Fibroblast of lung (primary cell): Measurements from ENCODE around the gene ANKRD16. TPM values are rescaled to one million over a fixed set of nuclear protein-coding genes. Genes with fewer than 3 reads are reported as not detected.

Source experiments
- DNase-seq, 2 donors: peaks; one replicate each; pipeline versions ENCODE4 v3.0.0 to v3.0.0-alpha.2; 2010; ENCODE audit warnings: low read depth in 2 of 2
- H2AFZ ChIP-seq: 2 replicates; pipeline ENCODE4 v1.5.1; 2012; ENCODE audit warnings: low read length, control low read depth, inconsistent platforms
- H3K27ac ChIP-seq: 2 replicates; pipeline ENCODE4 v1.5.1; 2011; ENCODE audit warnings: low read length, control low read depth; ENCODE audit not compliant: insufficient read depth
- H3K27me3 ChIP-seq: 2 replicates; pipeline ENCODE4 v1.5.1; 2011; ENCODE audit warnings: mild to moderate bottlenecking, low read length; ENCODE audit not compliant: control insufficient read depth, insufficient read depth
- H3K36me3 ChIP-seq: 2 replicates; pipeline ENCODE4 v1.5.1; 2011; ENCODE audit warnings: low read length; ENCODE audit not compliant: control insufficient read depth, insufficient read depth
- H3K4me1 ChIP-seq: 2 replicates; pipeline ENCODE4 v1.5.1; 2011; ENCODE audit warnings: low read length; ENCODE audit not compliant: control insufficient read depth, insufficient read depth; ENCODE audit errors: extremely low read depth
- H3K4me2 ChIP-seq: 2 replicates; pipeline ENCODE4 v1.5.1; 2011; ENCODE audit warnings: low read length, control low read depth; ENCODE audit not compliant: insufficient read depth; ENCODE audit errors: extremely low read depth
- H3K4me3 ChIP-seq, 4 experiments: fragments of 200-600 bp in 1 of 4; sonication (generic) in 1 of 4; replicated peaks in 1 of 4; 2 replicates each; pipeline ENCODE4 v1.5.1; 2011 to 2016; ENCODE audit warnings: low read length in 4 of 4, low read depth in 3 of 4, mild to moderate bottlenecking in 3 of 4, control low read depth in 2 of 4, inconsistent platforms in 1 of 4, mixed read lengths in 1 of 4; ENCODE audit not compliant: insufficient read depth in 1 of 4; ENCODE audit errors: control extremely low read depth in 1 of 4
- H3K79me2 ChIP-seq: 2 replicates; pipeline ENCODE4 v1.5.1; 2012; ENCODE audit warnings: mild to moderate bottlenecking, low read length, inconsistent platforms; ENCODE audit not compliant: control insufficient read depth, insufficient read depth
- H3K9ac ChIP-seq: 2 replicates; pipeline ENCODE4 v1.5.1; 2011; ENCODE audit warnings: mild to moderate bottlenecking, low read length, control low read depth; ENCODE audit not compliant: insufficient read depth
- H3K9me3 ChIP-seq: 2 replicates; pipeline ENCODE4 v1.5.1; 2012; ENCODE audit warnings: low read depth, low read length; ENCODE audit not compliant: control insufficient read depth, insufficient read depth
- H4K20me1 ChIP-seq: 2 replicates; pipeline ENCODE4 v1.5.1; 2011; ENCODE audit warnings: low read length; ENCODE audit not compliant: control insufficient read depth, insufficient read depth; ENCODE audit errors: extremely low read depth
- EZH2 ChIP-seq: IDR thresholded peaks from 2 replicates; pipeline ENCODE4 v1.5.1; 2012; ENCODE audit warnings: low read length, control low read depth, mild to moderate bottlenecking; ENCODE audit errors: missing control alignments
- polyA plus RNA-seq, 2 donors: library from polyadenylated mRNA; depleted of rRNA in 1 of 2; stranded (reverse) in 1 of 2; unstranded in 1 of 2; fragments of >200 nt; gene quantifications; 2 replicates each; pipeline ENCODE4 v1.2.1, GENCODE V29; 2011 to 2012; ENCODE audit warnings: missing spikeins in 1 of 2
- total RNA-seq: library from RNA; depleted of rRNA; stranded (reverse); fragments of >200 nt; gene quantifications from 2 replicates; pipeline ENCODE4 v1.2.1, GENCODE V29; 2014
- TF ChIP-seq, protein P1 (sequence below), 2 donors: IDR thresholded peaks in 1 of 2; conservative IDR thresholded peaks in 1 of 2; 1 replicate in 1 of 2; 2 replicates in 1 of 2; pipeline ENCODE4 v1.5.1; 2011 to 2012; ENCODE audit warnings: low read length in 2 of 2, control low read depth in 1 of 2, inconsistent platforms in 1 of 2, low read depth in 1 of 2, mild to moderate bottlenecking in 1 of 2

ANKRD16 gene
- total and polyA plus RNA-seq, 2 donors (not counting 1 experiment from before 2014, with no cell fraction given), result 4.0 to 9.9 TPM

DNA sequence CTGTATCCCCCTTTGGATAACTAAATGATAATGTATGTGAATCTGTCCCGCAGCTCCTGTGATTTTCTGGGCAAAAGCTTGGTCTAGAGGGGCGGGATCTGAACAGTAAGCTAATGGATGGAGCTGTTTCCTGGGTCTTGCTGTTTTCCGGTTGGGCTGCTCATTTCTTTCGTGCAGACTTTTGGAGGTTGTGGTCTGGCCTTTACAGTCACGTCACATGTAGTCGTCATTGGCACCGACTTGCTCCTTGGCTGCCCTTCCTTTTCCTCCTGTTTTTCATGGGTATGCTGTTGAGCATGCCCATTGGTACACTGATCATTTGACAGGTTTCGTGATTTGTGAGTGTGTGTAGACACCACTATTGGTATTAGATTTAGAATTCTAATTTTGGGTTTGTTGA, 2.3 kb upstream of the ANKRD16 start:
- peaks cover 55% of the 10 kb centered on the region for H3K79me2 ChIP-seq
- peak overlapping the region in 1 of 4 experiments; percentile 22 for H3K4me3 ChIP-seq
- H3K36me3 ChIP-seq, result peaks cover 12% of the 10 kb centered on the region
- peaks cover 6% of the 10 kb centered on the region for H3K4me1 ChIP-seq
- DNase-seq, result peak in 1 of 2 donors; percentile 54
- H3K4me2 ChIP-seq, result no peak overlapping the region
- H3K27me3 ChIP-seq, result no peaks in the 10 kb centered on the region
- H4K20me1 ChIP-seq, result no peaks in the 10 kb centered on the region
- TF ChIP-seq, protein P1, sequence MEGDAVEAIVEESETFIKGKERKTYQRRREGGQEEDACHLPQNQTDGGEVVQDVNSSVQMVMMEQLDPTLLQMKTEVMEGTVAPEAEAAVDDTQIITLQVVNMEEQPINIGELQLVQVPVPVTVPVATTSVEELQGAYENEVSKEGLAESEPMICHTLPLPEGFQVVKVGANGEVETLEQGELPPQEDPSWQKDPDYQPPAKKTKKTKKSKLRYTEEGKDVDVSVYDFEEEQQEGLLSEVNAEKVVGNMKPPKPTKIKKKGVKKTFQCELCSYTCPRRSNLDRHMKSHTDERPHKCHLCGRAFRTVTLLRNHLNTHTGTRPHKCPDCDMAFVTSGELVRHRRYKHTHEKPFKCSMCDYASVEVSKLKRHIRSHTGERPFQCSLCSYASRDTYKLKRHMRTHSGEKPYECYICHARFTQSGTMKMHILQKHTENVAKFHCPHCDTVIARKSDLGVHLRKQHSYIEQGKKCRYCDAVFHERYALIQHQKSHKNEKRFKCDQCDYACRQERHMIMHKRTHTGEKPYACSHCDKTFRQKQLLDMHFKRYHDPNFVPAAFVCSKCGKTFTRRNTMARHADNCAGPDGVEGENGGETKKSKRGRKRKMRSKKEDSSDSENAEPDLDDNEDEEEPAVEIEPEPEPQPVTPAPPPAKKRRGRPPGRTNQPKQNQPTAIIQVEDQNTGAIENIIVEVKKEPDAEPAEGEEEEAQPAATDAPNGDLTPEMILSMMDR (conservative IDR thresholded peaks at IDR 0.05 in 1 of 2, IDR thresholded peaks at IDR 0.05 in 1 of 2; ENCODE audit: low read depth in 1 of 2, low read length in 2 of 2), result no peak
- no peak for TF ChIP-seq EZH2
- no peak overlapping the region for H3K9ac ChIP-seq
- no peak overlapping the region for H2AFZ ChIP-seq
- peak overlapping the region; percentile 61 for H3K27ac ChIP-seq
- no peaks in the 10 kb centered on the region for H3K9me3 ChIP-seq

DNA sequence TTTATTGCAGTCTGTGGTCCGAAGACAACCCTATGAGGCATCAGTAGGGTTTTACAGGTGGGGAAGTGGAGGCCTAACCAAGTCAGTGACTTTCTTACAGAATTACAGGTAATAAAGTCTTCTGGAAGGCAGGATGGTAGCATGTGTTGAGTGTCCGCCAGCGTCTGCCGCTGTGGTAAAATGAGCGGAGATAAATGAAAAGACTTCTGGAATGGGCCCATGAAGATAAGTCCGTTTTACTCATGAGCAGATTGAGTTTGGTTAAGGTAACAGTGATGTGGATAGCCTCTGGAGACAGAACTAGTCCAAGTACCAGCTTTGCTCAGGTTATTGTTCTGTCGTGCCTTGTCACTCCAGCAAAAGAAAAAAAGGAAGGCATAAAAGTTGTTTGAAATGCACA, 1.3 kb upstream of the ANKRD16 start:
- peaks cover 6% of the 10 kb centered on the region for H3K4me1 ChIP-seq
- H3K9ac ChIP-seq, result peak overlapping the region; percentile 91
- H3K79me2 ChIP-seq, result peaks cover 55% of the 10 kb centered on the region
- H3K36me3 ChIP-seq, result peaks cover 12% of the 10 kb centered on the region
- no peaks in the 10 kb centered on the region for H3K9me3 ChIP-seq
- TF ChIP-seq, protein P1 (conservative IDR thresholded peaks at IDR 0.05 in 1 of 2, IDR thresholded peaks at IDR 0.05 in 1 of 2; ENCODE audit: low read depth in 1 of 2, low read length in 2 of 2), result no peak
- TF ChIP-seq EZH2, result no peak
- peak overlapping the region; percentile 96 for H3K4me2 ChIP-seq
- H2AFZ ChIP-seq, result peak overlapping the region; percentile 38
- DNase-seq, result peak in 1 of 2 donors; percentile 6
- no peaks in the 10 kb centered on the region for H4K20me1 ChIP-seq
- peak overlapping the region; percentile 93 for H3K27ac ChIP-seq
- H3K27me3 ChIP-seq, result no peaks in the 10 kb centered on the region
- H3K4me3 ChIP-seq, result peak overlapping the region; percentile 80 to 99 (median 86)

DNA sequence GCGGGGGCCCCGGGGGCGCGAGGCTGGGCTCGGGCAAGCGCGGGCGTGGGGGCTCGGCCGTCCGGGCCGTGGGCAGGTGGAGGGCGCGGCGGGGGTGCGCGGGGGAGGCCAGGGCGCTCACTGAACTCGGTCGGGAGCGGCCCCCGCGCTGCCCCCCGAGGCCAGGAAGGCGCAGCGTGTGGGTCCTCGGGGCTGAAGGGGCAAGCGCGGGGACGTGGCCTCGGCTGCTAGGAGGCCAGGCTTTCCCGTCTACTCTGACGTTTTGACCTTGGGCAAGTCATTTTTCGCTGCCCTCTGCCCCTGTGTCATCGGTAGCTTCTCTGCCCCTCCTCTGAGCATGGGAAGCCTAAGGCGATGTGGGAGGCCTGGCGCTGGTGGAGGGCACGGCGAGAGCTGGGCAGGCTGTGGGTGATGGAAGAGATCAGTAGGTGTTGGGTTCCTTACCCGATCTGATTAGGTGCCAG, 791 bp upstream of the ANKRD16 start:
- H3K27me3 ChIP-seq, result no peaks in the 10 kb centered on the region
- peak overlapping the region; percentile 96 for H3K4me2 ChIP-seq
- H3K4me3 ChIP-seq, result peak overlapping the region; percentile 80 to 99 (median 86)
- H3K9ac ChIP-seq, result peak overlapping the region; percentile 91
- H4K20me1 ChIP-seq, result no peaks in the 10 kb centered on the region
- peaks cover 6% of the 10 kb centered on the region for H3K4me1 ChIP-seq
- H2AFZ ChIP-seq, result peak overlapping the region; percentile 38
- no peaks in the 10 kb centered on the region for H3K9me3 ChIP-seq
- H3K79me2 ChIP-seq, result peaks cover 52% of the 10 kb centered on the region
- peaks cover 11% of the 10 kb centered on the region for H3K36me3 ChIP-seq
- H3K27ac ChIP-seq, result peak overlapping the region; percentile 93
- peak; percentile 6 to 18 for DNase-seq
- TF ChIP-seq EZH2, result no peak
- TF ChIP-seq, protein P1 (conservative IDR thresholded peaks at IDR 0.05 in 1 of 2, IDR thresholded peaks at IDR 0.05 in 1 of 2; ENCODE audit: low read depth in 1 of 2, low read length in 2 of 2), result no peak
